HepG2 (cell line): ENCODE data around the gene METAP2. TPM values are rescaled to one million over a fixed set of nuclear protein-coding genes. Genes with fewer than 3 reads are reported as not detected.

Experiments used
- ATAC-seq: fragments of 200-7000 bp; cut with Tn5 transposase; 3 replicates; pipeline ENCODE4 v1.9.1; 2020; ENCODE audit warnings: mild to moderate bottlenecking, moderate library complexity
- BruUV-seq: library from RNA; stranded (reverse); fragments of 400-500 nt; replicated peaks from 2 replicates; lab custom pipeline; 2021; lab: Mats Ljungman, UMichigan
- CTCF ChIA-PET: fragments of 300-600 bp; formaldehyde crosslinking; extraction: SDS; loops from one replicate; lab custom pipeline; 2021; ENCODE audit warnings: low total read pairs, inconsistent platforms, low intra/inter-chr PET ratio; lab: Yijun Ruan, JAX
- POLR2A ChIA-PET: fragments of 350-600 bp; sonication (Branson Sonifier 250); formaldehyde crosslinking; loops from one replicate; lab custom pipeline; 2020; ENCODE audit warnings: antibody characterized with exemption, inconsistent platforms; lab: Yijun Ruan, JAX
- DNase-seq: peaks from one replicate; pipeline ENCODE4 v3.0.0-alpha.2; 2015; ENCODE audit warnings: low spot score
- FAIRE-seq: peaks from 3 replicates; lab custom pipeline; 2011; peaks lifted over from hg19 to GRCh38; lab: Jason Lieb, UNC
- H2AFZ ChIP-seq: one replicate; pipeline ENCODE4 v1.6.1; 2011; ENCODE audit warnings: low read length, inconsistent platforms
- H3K27ac ChIP-seq: fragments of 300-600 bp; 3 replicates; pipeline ENCODE4 v1.8.0; 2011; ENCODE audit warnings: mixed run types, mild to moderate bottlenecking, mixed read lengths, low read length, inconsistent platforms; ENCODE audit not compliant: insufficient read depth; ENCODE audit errors: extremely low read length
- H3K27me3 ChIP-seq, 2 experiments: fragments of 200-600 bp in 1 of 2; 2 replicates in 1 of 2; 3 replicates in 1 of 2; pipeline versions ENCODE4 v1.6.0 to v1.8.0; 2011; ENCODE audit warnings: low read length in 2 of 2, mild to moderate bottlenecking in 2 of 2, moderate library complexity in 2 of 2, inconsistent platforms in 1 of 2; ENCODE audit not compliant: insufficient read depth in 2 of 2, control insufficient read depth in 1 of 2
- H3K36me3 ChIP-seq, 2 experiments: fragments of 200-600 bp in 1 of 2; replicated peaks in 1 of 2; 2 replicates in 1 of 2; 3 replicates in 1 of 2; pipeline versions ENCODE4 v1.5.1 to v1.8.0; 2011; ENCODE audit warnings: low read length in 2 of 2, inconsistent platforms in 1 of 2; ENCODE audit not compliant: insufficient read depth in 2 of 2, control insufficient read depth in 1 of 2
- H3K4me1 ChIP-seq: 2 replicates; pipeline ENCODE4 v1.5.1; 2012; ENCODE audit warnings: low read length, inconsistent platforms; ENCODE audit not compliant: insufficient read depth
- H3K4me2 ChIP-seq: 2 replicates; pipeline ENCODE4 v1.6.0; 2011; ENCODE audit warnings: low read depth, low read length, inconsistent platforms
- H3K4me3 ChIP-seq, 3 experiments: fragments of 200-600 bp in 1 of 3; sonication (generic), shearing (Covaris generic) in 1 of 3; replicated peaks in 1 of 3; 2 replicates each; pipeline ENCODE4 v1.5.1; 2011 to 2016; ENCODE audit warnings: low read length in 3 of 3, inconsistent platforms in 2 of 3, low read depth in 2 of 3, mild to moderate bottlenecking in 2 of 3, control low read depth in 1 of 3, mixed read lengths in 1 of 3; ENCODE audit not compliant: insufficient read depth in 1 of 3
- H3K79me2 ChIP-seq: one replicate; pipeline ENCODE4 v1.6.1; 2011; ENCODE audit warnings: low read length, inconsistent platforms; ENCODE audit not compliant: insufficient read depth
- H3K9ac ChIP-seq: 2 replicates; pipeline ENCODE4 v1.6.0; 2011; ENCODE audit warnings: mild to moderate bottlenecking, low read depth, low read length, inconsistent platforms; ENCODE audit not compliant: insufficient read depth
- H3K9me3 ChIP-seq: 2 replicates; pipeline ENCODE4 v1.5.1; 2012; ENCODE audit warnings: mild to moderate bottlenecking, low read length
- H4K20me1 ChIP-seq: 2 replicates; pipeline ENCODE4 v1.6.0; 2011; ENCODE audit warnings: inconsistent platforms, mild to moderate bottlenecking, low read length, moderate library complexity; ENCODE audit not compliant: insufficient read depth
- AHR ChIP-seq: IDR thresholded peaks from 2 replicates; pipeline ENCODE4 v1.6.1; 2018; ENCODE audit warnings: missing genetic modification reagents, missing compliant biosample characterization
- HCFC1 ChIP-seq: fragments of 150-350 bp; IDR thresholded peaks from 2 replicates; pipeline ENCODE4 v1.6.1; 2014; ENCODE audit warnings: low read depth, low read length
- NFE2L2 ChIP-seq: fragments of 150-350 bp; IDR thresholded peaks from 2 replicates; pipeline ENCODE4 v1.6.1; 2014; ENCODE audit warnings: low read length
- NR2F2 ChIP-seq: IDR thresholded peaks from 2 replicates; pipeline ENCODE4 v1.6.1; 2012; ENCODE audit warnings: low read depth, inconsistent platforms, borderline replicate concordance
- XBP1 ChIP-seq: sonication (generic); formaldehyde crosslinking; IDR thresholded peaks from 2 replicates; pipeline ENCODE4 v1.5.0; 2020; ENCODE audit warnings: missing genetic modification reagents
- WGBS: methylation state at CpG from one replicate; pipeline ENCODE4 v1.1.6; 2017; ENCODE audit warnings: low lambda C conversion rate; 5-methylcytosine and 5-hydroxymethylcytosine counted together
- in situ Hi-C: cut with HindIII; loops from 2 replicates; pipeline ENCODE4 v1.10.0; 2017; ENCODE audit warnings: low pct_unique_long_range_greater_than_20kb; ENCODE audit not compliant: extremely low pct_ligation_motif_present
- intact Hi-C: fragments of 100-400 bp; cut with micrococcal nuclease; formaldehyde crosslinking; loops from one replicate; pipeline ENCODE4 v1.10.0; 2022; ENCODE audit not compliant: unreplicated experiment
- polyA plus RNA-seq, 8 experiments: library from polyadenylated mRNA; depleted of rRNA in 3 of 8; stranded (reverse) in 7 of 8; unstranded in 1 of 8; fragments of >200 nt; fragmentation: Illumina TruSeq in 4 of 8; extraction: Trizol in 4 of 8; gene quantifications; 2 replicates each; pipeline versions ENCODE4 v1.2.1 to v1.2.3, GENCODE V29; 2011 to 2016; ENCODE audit warnings: low read depth in 4 of 8, missing spikeins in 1 of 8, mixed read lengths in 1 of 8; ENCODE audit not compliant: insufficient read depth in 1 of 8
- total RNA-seq, 5 experiments: library from RNA; depleted of rRNA; stranded (reverse); fragments of >200 nt; fragmentation: Illumina TruSeq; extraction: Trizol; gene quantifications; 2 replicates each; pipeline ENCODE4 v1.2.3, GENCODE V29; 2016; ENCODE audit warnings: low read depth in 1 of 5
- TF ChIP-seq, protein P1 (sequence below): sonication (generic); formaldehyde crosslinking; IDR thresholded peaks from 2 replicates; pipeline ENCODE4 v1.4.0; 2020; ENCODE audit warnings: missing genetic modification reagents
- TF ChIP-seq, protein P2 (sequence below): sonication (generic); formaldehyde crosslinking; IDR thresholded peaks from 2 replicates; pipeline ENCODE4 v1.4.0; 2020; ENCODE audit warnings: missing genetic modification reagents
- TF ChIP-seq, protein P3 (sequence below): IDR thresholded peaks from 2 replicates; pipeline ENCODE4 v1.6.1; 2016; ENCODE audit warnings: control low read depth

Gene METAP2
- total and polyA plus RNA-seq, 2 of the 13 experiments (the other 11 are each of a cell fraction or from before 2014, with no cell fraction given): 67.8 to 131 TPM

DNA sequence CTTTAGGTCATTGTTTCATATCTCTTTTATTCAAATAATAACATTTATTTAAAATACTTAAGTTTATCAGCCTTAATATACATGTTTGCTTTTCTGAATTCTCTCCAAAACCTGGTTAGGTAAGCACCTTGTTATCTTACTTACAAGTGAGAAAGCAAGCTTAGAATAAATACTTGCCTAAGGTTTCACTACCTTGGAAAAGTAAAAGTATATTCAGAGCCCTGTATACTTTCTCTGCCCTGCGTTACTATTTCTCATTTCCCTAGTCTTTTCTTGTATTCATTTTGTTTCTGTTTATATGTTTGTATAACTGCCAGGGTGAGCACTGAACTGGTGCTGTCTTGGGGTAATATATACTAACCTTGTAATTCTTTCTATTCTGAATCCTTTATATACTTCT, 21.5 kb downstream of the METAP2 start (continued):
- TF ChIP-seq, protein P1, sequence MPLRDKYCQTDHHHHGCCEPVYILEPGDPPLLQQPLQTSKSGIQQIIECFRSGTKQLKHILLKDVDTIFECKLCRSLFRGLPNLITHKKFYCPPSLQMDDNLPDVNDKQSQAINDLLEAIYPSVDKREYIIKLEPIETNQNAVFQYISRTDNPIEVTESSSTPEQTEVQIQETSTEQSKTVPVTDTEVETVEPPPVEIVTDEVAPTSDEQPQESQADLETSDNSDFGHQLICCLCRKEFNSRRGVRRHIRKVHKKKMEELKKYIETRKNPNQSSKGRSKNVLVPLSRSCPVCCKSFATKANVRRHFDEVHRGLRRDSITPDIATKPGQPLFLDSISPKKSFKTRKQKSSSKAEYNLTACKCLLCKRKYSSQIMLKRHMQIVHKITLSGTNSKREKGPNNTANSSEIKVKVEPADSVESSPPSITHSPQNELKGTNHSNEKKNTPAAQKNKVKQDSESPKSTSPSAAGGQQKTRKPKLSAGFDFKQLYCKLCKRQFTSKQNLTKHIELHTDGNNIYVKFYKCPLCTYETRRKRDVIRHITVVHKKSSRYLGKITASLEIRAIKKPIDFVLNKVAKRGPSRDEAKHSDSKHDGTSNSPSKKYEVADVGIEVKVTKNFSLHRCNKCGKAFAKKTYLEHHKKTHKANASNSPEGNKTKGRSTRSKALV (CRISPR knock-in tag): no peak
- TF ChIP-seq, protein P2, sequence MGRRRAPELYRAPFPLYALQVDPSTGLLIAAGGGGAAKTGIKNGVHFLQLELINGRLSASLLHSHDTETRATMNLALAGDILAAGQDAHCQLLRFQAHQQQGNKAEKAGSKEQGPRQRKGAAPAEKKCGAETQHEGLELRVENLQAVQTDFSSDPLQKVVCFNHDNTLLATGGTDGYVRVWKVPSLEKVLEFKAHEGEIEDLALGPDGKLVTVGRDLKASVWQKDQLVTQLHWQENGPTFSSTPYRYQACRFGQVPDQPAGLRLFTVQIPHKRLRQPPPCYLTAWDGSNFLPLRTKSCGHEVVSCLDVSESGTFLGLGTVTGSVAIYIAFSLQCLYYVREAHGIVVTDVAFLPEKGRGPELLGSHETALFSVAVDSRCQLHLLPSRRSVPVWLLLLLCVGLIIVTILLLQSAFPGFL (CRISPR knock-in tag): no peak
- no peak for TF ChIP-seq NFE2L2
- no peak for TF ChIP-seq AHR (CRISPR knock-in tag)
- TF ChIP-seq HCFC1: no peak
- no peak for TF ChIP-seq XBP1
- TF ChIP-seq NR2F2: no peak

DNA sequence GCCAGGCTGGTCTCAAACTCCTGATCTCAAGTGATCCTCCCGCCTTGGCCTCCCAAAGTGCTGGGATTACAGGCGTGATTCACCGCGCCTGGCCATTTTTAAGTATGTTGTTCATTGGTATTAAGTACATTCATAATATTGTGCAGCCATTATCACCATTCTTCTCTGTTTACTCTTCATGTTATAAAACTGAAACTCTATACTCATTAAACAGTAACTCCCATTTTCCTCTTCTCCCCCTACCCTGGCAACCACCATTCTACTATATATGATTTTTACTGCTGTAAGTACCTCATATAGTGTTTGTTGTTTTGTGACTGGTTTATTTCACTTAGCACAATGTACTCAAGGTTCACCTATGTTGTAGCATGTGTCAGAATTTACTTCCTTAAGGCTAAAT, 23.1 kb downstream of the METAP2 start:
- H3K9me3 ChIP-seq: no peaks in the 10 kb centered on the region
- no peak overlapping the region for H3K9ac ChIP-seq
- FAIRE-seq (no peak), ATAC-seq (no peak), DNase-seq (no peak)
- intact Hi-C loops: no loop called here
- H3K4me3 ChIP-seq: no peak overlapping the region
- TF ChIP-seq, protein P3, sequence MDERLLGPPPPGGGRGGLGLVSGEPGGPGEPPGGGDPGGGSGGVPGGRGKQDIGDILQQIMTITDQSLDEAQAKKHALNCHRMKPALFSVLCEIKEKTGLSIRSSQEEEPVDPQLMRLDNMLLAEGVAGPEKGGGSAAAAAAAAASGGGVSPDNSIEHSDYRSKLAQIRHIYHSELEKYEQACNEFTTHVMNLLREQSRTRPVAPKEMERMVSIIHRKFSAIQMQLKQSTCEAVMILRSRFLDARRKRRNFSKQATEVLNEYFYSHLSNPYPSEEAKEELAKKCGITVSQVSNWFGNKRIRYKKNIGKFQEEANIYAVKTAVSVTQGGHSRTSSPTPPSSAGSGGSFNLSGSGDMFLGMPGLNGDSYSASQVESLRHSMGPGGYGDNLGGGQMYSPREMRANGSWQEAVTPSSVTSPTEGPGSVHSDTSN: no peak
- H3K4me2 ChIP-seq: no peak overlapping the region
- POLR2A ChIA-PET: no interaction called here
- peaks cover 9 to 66% of the 10 kb centered on the region in 2 experiments; a peak in 4 of 5 replicates for H3K36me3 ChIP-seq
- no peaks in the 10 kb centered on the region for H4K20me1 ChIP-seq
- H3K27ac ChIP-seq: no peak overlapping the region
- H2AFZ ChIP-seq: no peak overlapping the region
- CTCF ChIA-PET: no interaction called here
- no TSS peak for BruUV-seq
- H3K79me2 ChIP-seq: peaks cover 9% of the 10 kb centered on the region
- in situ Hi-C loops: no loop called here
- WGBS: 99% methylated on average over 4 of the region's 4 CpGs
- H3K27me3 ChIP-seq: no peaks in the 10 kb centered on the region
- peaks cover 11% of the 10 kb centered on the region for H3K4me1 ChIP-seq
